ENCODE measurements around the gene ZNF497.

ZNF497 gene

GRCh38 chr19:58345558-58345957 is 17.0 kb downstream of the ZNF497 start:
- no peak overlapping the region for H3K27ac ChIP-seq (ENCODE audit: insufficient read depth, low read depth, low read length, poor library complexity, severe bottlenecking)
- no peaks in the 10 kb centered on the region for H3K4me1 ChIP-seq (ENCODE audit: control insufficient read depth, insufficient read depth, low read length)
- WGBS, 2 experiments: 90 to 91% methylated on average over 5 of the region's 5 CpGs
- peaks cover 20% of the 10 kb centered on the region for H3K27me3 ChIP-seq (ENCODE audit: control insufficient read depth, insufficient read depth, low read length, poor library complexity, severe bottlenecking)
- no peak overlapping the region for H3K4me3 ChIP-seq (ENCODE audit: insufficient read depth, low read depth, low read length)
- H3K36me3 ChIP-seq (ENCODE audit: control insufficient read depth, insufficient read depth, low read length): no peaks in the 10 kb centered on the region
- no peaks in the 10 kb centered on the region for H3K9me3 ChIP-seq (ENCODE audit: control insufficient read depth, low read length)

GRCh38 chr19:58338825-58339558 is 23.6 kb downstream of the ZNF497 start:
- H3K4me1 ChIP-seq (ENCODE audit: control insufficient read depth, insufficient read depth, low read length): no peaks in the 10 kb centered on the region
- no peaks in the 10 kb centered on the region for H3K27me3 ChIP-seq (ENCODE audit: control insufficient read depth, insufficient read depth, low read length, poor library complexity, severe bottlenecking)
- H3K27ac ChIP-seq (ENCODE audit: insufficient read depth, low read depth, low read length, poor library complexity, severe bottlenecking): no peak overlapping the region
- no peak overlapping the region for H3K4me3 ChIP-seq (ENCODE audit: insufficient read depth, low read depth, low read length)
- H3K36me3 ChIP-seq (ENCODE audit: control insufficient read depth, insufficient read depth, low read length): peaks cover 13% of the 10 kb centered on the region
- H3K9me3 ChIP-seq (ENCODE audit: control insufficient read depth, low read length): no peaks in the 10 kb centered on the region
- 84% methylated on average over 30 of the region's 30 CpGs for WGBS, 2 experiments

GRCh38 chr19:58338336-58338735 is 24.2 kb downstream of the ZNF497 start:
- 97 to 98% methylated on average over 11 of the region's 11 CpGs for WGBS, 2 experiments
- no peaks in the 10 kb centered on the region for H3K9me3 ChIP-seq (ENCODE audit: control insufficient read depth, low read length)
- H3K27me3 ChIP-seq (ENCODE audit: control insufficient read depth, insufficient read depth, low read length, poor library complexity, severe bottlenecking): no peaks in the 10 kb centered on the region
- no peaks in the 10 kb centered on the region for H3K4me1 ChIP-seq (ENCODE audit: control insufficient read depth, insufficient read depth, low read length)
- peaks cover 13% of the 10 kb centered on the region for H3K36me3 ChIP-seq (ENCODE audit: control insufficient read depth, insufficient read depth, low read length)
- H3K27ac ChIP-seq (ENCODE audit: insufficient read depth, low read depth, low read length, poor library complexity, severe bottlenecking): no peak overlapping the region
- H3K4me3 ChIP-seq (ENCODE audit: insufficient read depth, low read depth, low read length): no peak overlapping the region

GRCh38 chr19:58336820-58337219 is 25.7 kb downstream of the ZNF497 start:
- Histone ChIP-seq H3K36me3 (ENCODE audit: control insufficient read depth, insufficient read depth, low read length) (peaks cover 13% of the 10 kb centered on the region), H3K27me3 (ENCODE audit: control insufficient read depth, insufficient read depth, low read length, poor library complexity, severe bottlenecking) (no peaks in the 10 kb centered on the region), H3K4me3 (ENCODE audit: insufficient read depth, low read depth, low read length) (no peak overlapping the region), H3K4me1 (ENCODE audit: control insufficient read depth, insufficient read depth, low read length) (no peaks in the 10 kb centered on the region), H3K27ac (ENCODE audit: insufficient read depth, low read depth, low read length, poor library complexity, severe bottlenecking) (no peak overlapping the region), H3K9me3 (ENCODE audit: control insufficient read depth, low read length) (no peaks in the 10 kb centered on the region)
- WGBS, 2 experiments: 91 to 95% methylated on average over 4 of the region's 4 CpGs

- Histone ChIP-seq H3K4me1 (ENCODE audit: control insufficient read depth, insufficient read depth, low read length) (no peaks in the 10 kb centered on the region), H3K9me3 (ENCODE audit: control insufficient read depth, low read length) (no peaks in the 10 kb centered on the region), H3K27me3 (ENCODE audit: control insufficient read depth, insufficient read depth, low read length, poor library complexity, severe bottlenecking) (no peaks in the 10 kb centered on the region), H3K4me3 (ENCODE audit: insufficient read depth, low read depth, low read length) (no peak overlapping the region), H3K36me3 (ENCODE audit: control insufficient read depth, insufficient read depth, low read length) (peaks cover 13% of the 10 kb centered on the region), H3K27ac (ENCODE audit: insufficient read depth, low read depth, low read length, poor library complexity, severe bottlenecking) (no peak overlapping the region)
- WGBS, 2 experiments: 93 to 95% methylated on average over 1 of the region's 1 CpG
These were observed 26.3 kb downstream of the ZNF497 start for GRCh38 chr19:58336216-58336615.

GRCh38 chr19:58335630-58336029 is 26.9 kb downstream of the ZNF497 start:
- no peak overlapping the region for H3K4me3 ChIP-seq (ENCODE audit: insufficient read depth, low read depth, low read length)
- H3K27me3 ChIP-seq (ENCODE audit: control insufficient read depth, insufficient read depth, low read length, poor library complexity, severe bottlenecking): no peaks in the 10 kb centered on the region
- H3K27ac ChIP-seq (ENCODE audit: insufficient read depth, low read depth, low read length, poor library complexity, severe bottlenecking): no peak overlapping the region
- no peaks in the 10 kb centered on the region for H3K4me1 ChIP-seq (ENCODE audit: control insufficient read depth, insufficient read depth, low read length)
- H3K9me3 ChIP-seq (ENCODE audit: control insufficient read depth, low read length): no peaks in the 10 kb centered on the region
- H3K36me3 ChIP-seq (ENCODE audit: control insufficient read depth, insufficient read depth, low read length): peaks cover 13% of the 10 kb centered on the region
- 89 to 93% methylated on average over 3 of the region's 3 CpGs for WGBS, 2 experiments

- no peaks in the 10 kb centered on the region for H3K4me1 ChIP-seq (ENCODE audit: control insufficient read depth, insufficient read depth, low read length)
- WGBS, 2 experiments: 95 to 96% methylated on average over 19 of the region's 19 CpGs
- H3K27me3 ChIP-seq (ENCODE audit: control insufficient read depth, insufficient read depth, low read length, poor library complexity, severe bottlenecking): no peaks in the 10 kb centered on the region
- H3K9me3 ChIP-seq (ENCODE audit: control insufficient read depth, low read length): no peaks in the 10 kb centered on the region
- H3K4me3 ChIP-seq (ENCODE audit: insufficient read depth, low read depth, low read length): no peak overlapping the region
- H3K27ac ChIP-seq (ENCODE audit: insufficient read depth, low read depth, low read length, poor library complexity, severe bottlenecking): no peak overlapping the region
- H3K36me3 ChIP-seq (ENCODE audit: control insufficient read depth, insufficient read depth, low read length): peaks cover 13% of the 10 kb centered on the region
These were observed 27.8 kb downstream of the ZNF497 start for GRCh38 chr19:58334691-58335249.

GRCh38 chr19:58332697-58333096 is 29.9 kb downstream of the ZNF497 start:
- 90 to 100% methylated on average over 1 of the region's 1 CpG for WGBS, 2 experiments
- no peaks in the 10 kb centered on the region for H3K4me1 ChIP-seq (ENCODE audit: control insufficient read depth, insufficient read depth, low read length)
- H3K27me3 ChIP-seq (ENCODE audit: control insufficient read depth, insufficient read depth, low read length, poor library complexity, severe bottlenecking): no peaks in the 10 kb centered on the region
- no peaks in the 10 kb centered on the region for H3K9me3 ChIP-seq (ENCODE audit: control insufficient read depth, low read length)
- H3K4me3 ChIP-seq (ENCODE audit: insufficient read depth, low read depth, low read length): no peak overlapping the region
- H3K36me3 ChIP-seq (ENCODE audit: control insufficient read depth, insufficient read depth, low read length): peaks cover under 1% of the 10 kb centered on the region
- H3K27ac ChIP-seq (ENCODE audit: insufficient read depth, low read depth, low read length, poor library complexity, severe bottlenecking): no peak overlapping the region

- Histone ChIP-seq H3K9me3 (ENCODE audit: control insufficient read depth, low read length) (no peaks in the 10 kb centered on the region), H3K27me3 (ENCODE audit: control insufficient read depth, insufficient read depth, low read length, poor library complexity, severe bottlenecking) (no peaks in the 10 kb centered on the region), H3K36me3 (ENCODE audit: control insufficient read depth, insufficient read depth, low read length) (no peaks in the 10 kb centered on the region), H3K27ac (ENCODE audit: insufficient read depth, low read depth, low read length, poor library complexity, severe bottlenecking) (no peak overlapping the region), H3K4me3 (ENCODE audit: insufficient read depth, low read depth, low read length) (no peak overlapping the region), H3K4me1 (ENCODE audit: control insufficient read depth, insufficient read depth, low read length) (peaks cover 5% of the 10 kb centered on the region)
- 85 to 87% methylated on average over 4 of the region's 4 CpGs for WGBS, 2 experiments
These were observed 32.1 kb downstream of the ZNF497 start for GRCh38 chr19:58330458-58330857.

- WGBS, 2 experiments: 24 to 28% methylated on average over 10 of the region's 10 CpGs
- no peaks in the 10 kb centered on the region for H3K9me3 ChIP-seq (ENCODE audit: control insufficient read depth, low read length)
- H3K4me1 ChIP-seq (ENCODE audit: control insufficient read depth, insufficient read depth, low read length): peaks cover 8% of the 10 kb centered on the region
- no peaks in the 10 kb centered on the region for H3K36me3 ChIP-seq (ENCODE audit: control insufficient read depth, insufficient read depth, low read length)
- H3K4me3 ChIP-seq (ENCODE audit: insufficient read depth, low read depth, low read length): no peak overlapping the region
- no peaks in the 10 kb centered on the region for H3K27me3 ChIP-seq (ENCODE audit: control insufficient read depth, insufficient read depth, low read length, poor library complexity, severe bottlenecking)
- H3K27ac ChIP-seq (ENCODE audit: insufficient read depth, low read depth, low read length, poor library complexity, severe bottlenecking): no peak overlapping the region
These were observed 33.6 kb downstream of the ZNF497 start for GRCh38 chr19:58328999-58329398.
